GM12872 (cell line): Measurements from ENCODE around the gene MEFV.

Source experiments
- CTCF ChIP-seq: IDR thresholded peaks from 3 replicates; pipeline ENCODE4 v1.5.1; 2011; ENCODE audit warnings: low read depth, mild to moderate bottlenecking, low read length, moderate library complexity; ENCODE audit not compliant: insufficient read depth

The MEFV gene

DNA sequence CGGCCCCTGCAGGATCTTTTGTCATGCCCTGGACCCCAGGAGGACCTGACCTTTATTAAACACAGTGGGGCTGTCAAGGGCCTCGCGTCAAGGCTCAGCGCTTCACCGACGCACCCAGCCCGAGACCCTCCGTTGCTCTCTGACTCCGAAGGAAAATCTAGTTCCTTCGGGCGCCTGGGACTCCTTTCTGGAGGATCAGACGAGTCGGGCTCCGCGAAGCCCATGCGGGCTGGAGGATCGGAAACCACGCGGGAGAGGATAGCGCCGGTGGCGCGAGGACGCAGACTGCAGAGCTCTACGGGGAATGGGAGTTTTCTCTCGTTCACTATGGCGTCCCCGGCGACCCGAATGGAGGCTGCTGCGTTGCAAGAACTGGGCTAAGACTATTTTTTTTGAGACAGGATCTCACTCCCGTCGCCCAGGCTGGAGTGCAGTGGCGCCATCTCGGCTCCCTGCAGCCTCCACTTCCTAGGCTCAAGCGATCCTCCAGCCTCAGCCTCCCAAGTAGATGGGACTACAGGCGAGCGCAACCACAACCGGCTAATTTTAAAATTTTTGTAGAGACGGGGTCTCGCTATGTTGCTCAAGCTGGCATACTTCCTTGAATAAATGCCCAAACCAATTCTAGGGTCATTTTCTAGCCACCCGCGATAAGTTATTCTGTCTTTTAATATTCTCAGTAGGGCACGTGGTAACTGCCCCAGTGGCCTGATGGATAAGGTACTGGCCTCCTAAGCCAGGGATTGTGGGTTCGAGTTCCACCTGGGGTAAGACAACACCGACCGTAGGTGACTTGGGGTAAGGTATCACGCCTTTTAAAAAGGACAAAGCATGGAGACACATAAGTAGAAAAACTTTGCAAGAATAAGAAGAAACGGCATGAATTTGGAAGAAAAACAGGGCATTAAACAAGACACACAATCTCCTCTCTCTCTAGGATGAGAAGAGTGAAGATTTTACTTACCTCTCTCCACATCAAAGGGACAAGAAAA, 62.9 kb downstream of the MEFV start:
- TF ChIP-seq CTCF: no peak

DNA sequence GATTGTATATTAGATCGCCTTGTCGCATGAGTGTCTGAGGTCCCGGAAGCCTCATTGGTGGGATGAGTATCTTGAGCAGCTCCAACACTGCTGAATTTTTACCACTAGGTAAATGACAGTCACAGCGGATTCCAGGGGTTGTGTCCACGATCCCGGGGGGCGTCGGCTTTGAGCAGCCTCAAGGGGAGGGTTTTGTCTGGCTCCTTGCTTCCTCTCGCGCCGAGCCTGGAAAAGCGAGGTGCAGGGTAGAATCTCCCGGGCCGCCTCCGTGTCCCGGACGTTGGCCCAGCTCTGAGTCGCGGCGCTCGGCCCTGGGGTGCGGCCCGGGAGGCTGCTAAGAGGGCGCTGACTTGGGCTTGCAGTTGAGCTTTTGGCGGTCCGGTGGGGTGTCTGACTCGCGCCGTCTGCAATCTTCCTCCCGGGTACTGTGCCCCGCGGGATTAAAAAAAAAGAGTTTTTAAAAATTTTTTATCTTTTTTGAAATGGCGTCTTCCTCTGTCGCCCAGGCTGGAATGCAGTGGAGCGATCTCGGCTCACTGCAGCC, 63.9 kb downstream of the MEFV start:
- TF ChIP-seq CTCF: no peak
